Keratinocyte (primary cell): ENCODE data around the gene CCDC181. TPM values are rescaled to one million over a fixed set of nuclear protein-coding genes. Genes with fewer than 3 reads are reported as not detected.

ENCODE experiments used
- DNase-seq: peaks from one replicate; pipeline ENCODE4 v3.0.0-alpha.2; 2011; ENCODE audit warnings: low read depth, missing footprints, low spot score
- FAIRE-seq: peaks from 2 replicates; lab custom pipeline; 2011; peaks lifted over from hg19 to GRCh38; lab: Jason Lieb, UNC
- H2AFZ ChIP-seq: 2 replicates; pipeline ENCODE4 v1.6.0; 2012; ENCODE audit warnings: low read length, control low read depth, inconsistent platforms; ENCODE audit not compliant: control insufficient read depth
- H3K27ac ChIP-seq: 2 replicates; pipeline ENCODE4 v1.5.1; 2011; ENCODE audit warnings: low read length; ENCODE audit not compliant: control insufficient read depth, insufficient read depth
- H3K27me3 ChIP-seq: 3 replicates; pipeline ENCODE4 v1.6.0; 2011; ENCODE audit warnings: low read length; ENCODE audit not compliant: control insufficient read depth, insufficient read depth; ENCODE audit errors: extremely low read depth
- H3K36me3 ChIP-seq, 2 experiments: 2 replicates in 1 of 2; 3 replicates in 1 of 2; pipeline ENCODE4 v1.5.1; 2011; ENCODE audit warnings: low read length in 2 of 2, mild to moderate bottlenecking in 1 of 2; ENCODE audit not compliant: control insufficient read depth in 2 of 2, insufficient read depth in 2 of 2; ENCODE audit errors: extremely low read depth in 1 of 2
- H3K4me1 ChIP-seq: 3 replicates; pipeline ENCODE4 v1.5.1; 2011; ENCODE audit warnings: low read length; ENCODE audit not compliant: control insufficient read depth, insufficient read depth; ENCODE audit errors: extremely low read depth
- H3K4me2 ChIP-seq: 3 replicates; pipeline ENCODE4 v1.6.0; 2011; ENCODE audit warnings: low read depth, low read length; ENCODE audit not compliant: control insufficient read depth, insufficient read depth; ENCODE audit errors: extremely low read depth
- H3K4me3 ChIP-seq, 3 experiments: fragments of 200-600 bp in 1 of 3; sonication (generic) in 1 of 3; 2 replicates in 2 of 3; 3 replicates in 1 of 3; pipeline ENCODE4 v1.5.1; 2011 to 2016; ENCODE audit warnings: low read length in 3 of 3, mild to moderate bottlenecking in 3 of 3, control low read depth in 2 of 3, inconsistent platforms in 1 of 3, low read depth in 1 of 3, mixed read lengths in 1 of 3, mixed run types in 1 of 3, moderate library complexity in 1 of 3; ENCODE audit not compliant: control insufficient read depth in 2 of 3, insufficient read depth in 2 of 3; ENCODE audit errors: extremely low read depth in 1 of 3
- H3K79me2 ChIP-seq: 2 replicates; pipeline ENCODE4 v1.6.0; 2012; ENCODE audit warnings: low read length; ENCODE audit not compliant: control insufficient read depth, insufficient read depth
- H3K9ac ChIP-seq: 3 replicates; pipeline ENCODE4 v1.6.0; 2011; ENCODE audit warnings: low read length; ENCODE audit not compliant: control insufficient read depth, insufficient read depth; ENCODE audit errors: extremely low read depth
- H3K9me1 ChIP-seq: 3 replicates; pipeline ENCODE4 v1.6.0; 2011; ENCODE audit warnings: low read length; ENCODE audit not compliant: control insufficient read depth, insufficient read depth; ENCODE audit errors: extremely low read depth
- H3K9me3 ChIP-seq: 2 replicates; pipeline ENCODE4 v1.5.1; 2012; ENCODE audit warnings: low read depth, low read length; ENCODE audit not compliant: control insufficient read depth
- H4K20me1 ChIP-seq: 3 replicates; pipeline ENCODE4 v1.6.0; 2011; ENCODE audit warnings: low read length; ENCODE audit not compliant: control insufficient read depth, insufficient read depth; ENCODE audit errors: extremely low read depth
- CTCF ChIP-seq, 3 experiments: IDR thresholded peaks in 1 of 3; conservative IDR thresholded peaks in 1 of 3; optimal IDR thresholded peaks in 1 of 3; 2 replicates in 2 of 3; 3 replicates in 1 of 3; pipeline versions ENCODE3 to v1.5.1; 2011; ENCODE audit warnings: low read length in 3 of 3, mild to moderate bottlenecking in 3 of 3, moderate library complexity in 2 of 3, control low read depth in 1 of 3, inconsistent platforms in 1 of 3; ENCODE audit not compliant: insufficient read depth in 2 of 3; ENCODE audit errors: extremely low read depth in 1 of 3
- EZH2 ChIP-seq: IDR thresholded peaks from one replicate; pipeline ENCODE4 v1.6.1; 2012; ENCODE audit warnings: inconsistent platforms, mild to moderate bottlenecking, low read length, moderate library complexity
- dilution Hi-C: fragments of 300-500 bp; cut with MboI; formaldehyde crosslinking; loops from one replicate; pipeline ENCODE4 v1.7.0; 2020; ENCODE audit warnings: low sequenced_read_pairs; ENCODE audit not compliant: extremely low pct_ligation_motif_present
- polyA plus RNA-seq, 5 experiments: library from polyadenylated mRNA; depleted of rRNA in 3 of 5; stranded (reverse) in 3 of 5; stranded (forward) in 1 of 5; unstranded in 1 of 5; fragments of >200 nt; gene quantifications; 1 replicate in 1 of 5; 2 replicates in 3 of 5; 3 replicates in 1 of 5; pipeline versions ENCODE4 v1.2.1 to v1.2.3, GENCODE V29; 2011 to 2012; ENCODE audit warnings: missing spikeins in 2 of 5, low read depth in 1 of 5, low replicate concordance in 1 of 5

Gene CCDC181
- polyA plus RNA-seq, 1 donor (not counting 4 experiments of a cell fraction or from before 2014, with no cell fraction given): not detected

GRCh38 chr1:169443923-169444322 lies 16.6 kb upstream of the CCDC181 start:
- H2AFZ ChIP-seq: no peak overlapping the region
- no peaks in the 10 kb centered on the region for H3K36me3 ChIP-seq
- no peak overlapping the region for H3K27ac ChIP-seq
- H3K4me2 ChIP-seq: no peak overlapping the region
- no peak for TF ChIP-seq EZH2
- no peak for TF ChIP-seq CTCF (optimal IDR thresholded peaks at IDR 0.05 in 1 of 3, IDR thresholded peaks at IDR 0.05 in 1 of 3, conservative IDR thresholded peaks at IDR 0.05 in 1 of 3; ENCODE audit: extremely low read depth in 1 of 3, insufficient read depth in 2 of 3, low read length in 3 of 3)
- FAIRE-seq (no peak), DNase-seq (no peak)
- H4K20me1 ChIP-seq: no peaks in the 10 kb centered on the region
- H3K79me2 ChIP-seq: no peaks in the 10 kb centered on the region
- H3K4me1 ChIP-seq: no peaks in the 10 kb centered on the region
- dilution Hi-C loops: no loop called here
- peaks cover 6% of the 10 kb centered on the region for H3K27me3 ChIP-seq
- no peak overlapping the region for H3K4me3 ChIP-seq
- no peaks in the 10 kb centered on the region for H3K9me1 ChIP-seq
- no peaks in the 10 kb centered on the region for H3K9me3 ChIP-seq
- H3K9ac ChIP-seq: no peak overlapping the region

- peaks cover 35% of the 10 kb centered on the region for H3K27me3 ChIP-seq
- H3K9ac ChIP-seq: no peak overlapping the region
- H3K79me2 ChIP-seq: no peaks in the 10 kb centered on the region
- no peak overlapping the region for H3K4me3 ChIP-seq
- TF ChIP-seq CTCF (optimal IDR thresholded peaks at IDR 0.05 in 1 of 3, IDR thresholded peaks at IDR 0.05 in 1 of 3, conservative IDR thresholded peaks at IDR 0.05 in 1 of 3; ENCODE audit: extremely low read depth in 1 of 3, insufficient read depth in 2 of 3, low read length in 3 of 3): no peak
- TF ChIP-seq EZH2: no peak
- dilution Hi-C loops: no loop called here
- no peaks in the 10 kb centered on the region for H3K36me3 ChIP-seq
- FAIRE-seq (no peak), DNase-seq (no peak)
- no peak overlapping the region for H3K27ac ChIP-seq
- H3K4me1 ChIP-seq: peaks cover 2% of the 10 kb centered on the region
- no peaks in the 10 kb centered on the region for H4K20me1 ChIP-seq
- H3K9me3 ChIP-seq: no peaks in the 10 kb centered on the region
- H3K9me1 ChIP-seq: no peaks in the 10 kb centered on the region
- no peak overlapping the region for H3K4me2 ChIP-seq
- no peak overlapping the region for H2AFZ ChIP-seq
These were observed 1.0 kb downstream of the CCDC181 start for GRCh38 chr1:169426174-169426705.
